Measurements from ENCODE around the gene SOX13. TPM values are rescaled to one million over a fixed set of nuclear protein-coding genes. Genes with fewer than 3 reads are reported as not detected.

Gene SOX13
- polyA plus RNA-seq, 1 experiment: 2.0 TPM

- Histone ChIP-seq H3K9me3 (ENCODE audit: control insufficient read depth, insufficient read depth, low read length) (no peaks in the 10 kb centered on the region), H3K27me3 (ENCODE audit: control insufficient read depth, insufficient read depth, low read length) (no peaks in the 10 kb centered on the region), H3K4me3 (ENCODE audit: low read depth, low read length) (no peak overlapping the region), H3K27ac (ENCODE audit: low read depth, low read length) (no peak overlapping the region)
- DNase-seq (ENCODE audit: low read depth, low spot score): no peak
- ChIA-PET POLR2A (interaction anchor here (0.5 kb wide), 1 partner anchor 150 kb away, joined by 3 read pairs; no protein-coding TSS in a partner anchor), CTCF (interaction anchor here (0.6 to 1.9 kb wide), 4 partner anchors 12 to 1887 kb away, joined by 3 to 7 read pairs (median 3); no protein-coding TSS in a partner anchor)
- TF ChIP-seq CTCF (IDR thresholded peaks at IDR 0.05; ENCODE audit: low read depth, low read length): no peak
Observed at GRCh38 chr1:204143276-204144041, 70.5 kb downstream of the SOX13 start.

GRCh38 chr1:204145033-204145504, 72.2 kb downstream of the SOX13 start:
- Histone ChIP-seq H3K9me3 (ENCODE audit: control insufficient read depth, insufficient read depth, low read length) (no peaks in the 10 kb centered on the region), H3K27me3 (ENCODE audit: control insufficient read depth, insufficient read depth, low read length) (no peaks in the 10 kb centered on the region), H3K4me3 (ENCODE audit: low read depth, low read length) (no peak overlapping the region), H3K27ac (ENCODE audit: low read depth, low read length) (no peak overlapping the region)
- ChIA-PET CTCF (interaction anchor here (1.0 to 1.9 kb wide), 3 partner anchors 17 to 219 kb away, joined by 4 to 9 read pairs (median 7); no protein-coding TSS in a partner anchor), POLR2A (interaction anchor here (0.5 kb wide), 1 partner anchor 295 kb away, joined by 4 read pairs; no protein-coding TSS in a partner anchor)
- TF ChIP-seq CTCF (IDR thresholded peaks at IDR 0.05; ENCODE audit: low read depth, low read length): no peak
- DNase-seq (ENCODE audit: low read depth, low spot score): no peak

- Histone ChIP-seq H3K9me3 (ENCODE audit: control insufficient read depth, insufficient read depth, low read length) (no peaks in the 10 kb centered on the region), H3K4me3 (ENCODE audit: low read depth, low read length) (no peak overlapping the region), H3K27ac (ENCODE audit: low read depth, low read length) (no peak overlapping the region), H3K27me3 (ENCODE audit: control insufficient read depth, insufficient read depth, low read length) (no peaks in the 10 kb centered on the region)
- ChIA-PET CTCF (interaction anchor here (0.6 kb wide), 1 partner anchor 410 kb away, joined by 4 read pairs; no protein-coding TSS in a partner anchor), POLR2A (no interaction called here)
- no peak for TF ChIP-seq CTCF (IDR thresholded peaks at IDR 0.05; ENCODE audit: low read depth, low read length)
- no peak for DNase-seq (ENCODE audit: low read depth, low spot score)
Observed at GRCh38 chr1:204146309-204146708, 73.4 kb downstream of the SOX13 start.

- TF ChIP-seq CTCF (IDR thresholded peaks at IDR 0.05; ENCODE audit: low read depth, low read length): no peak
- Histone ChIP-seq H3K27me3 (ENCODE audit: control insufficient read depth, insufficient read depth, low read length) (no peaks in the 10 kb centered on the region), H3K4me3 (ENCODE audit: low read depth, low read length) (no peak overlapping the region), H3K27ac (ENCODE audit: low read depth, low read length) (no peak overlapping the region), H3K9me3 (ENCODE audit: control insufficient read depth, insufficient read depth, low read length) (no peaks in the 10 kb centered on the region)
- POLR2A ChIA-PET: no interaction called here
- CTCF ChIA-PET: no interaction called here
- DNase-seq (ENCODE audit: low read depth, low spot score): no peak
Observed at GRCh38 chr1:204146965-204147364, 74.0 kb downstream of the SOX13 start.
